AG09319 (cell line): Measurements from ENCODE around the gene C2CD2.

Source experiments
- DNase-seq: peaks from one replicate; pipeline ENCODE4 v3.0.0-alpha.2; 2010; ENCODE audit warnings: low read depth; ENCODE audit errors: extremely low read depth
- TF ChIP-seq, protein P1 (sequence below): IDR thresholded peaks from 2 replicates; pipeline ENCODE4 v1.5.1; 2011; ENCODE audit warnings: low read depth, mild to moderate bottlenecking, inconsistent platforms, low read length, moderate library complexity

C2CD2 gene

DNA sequence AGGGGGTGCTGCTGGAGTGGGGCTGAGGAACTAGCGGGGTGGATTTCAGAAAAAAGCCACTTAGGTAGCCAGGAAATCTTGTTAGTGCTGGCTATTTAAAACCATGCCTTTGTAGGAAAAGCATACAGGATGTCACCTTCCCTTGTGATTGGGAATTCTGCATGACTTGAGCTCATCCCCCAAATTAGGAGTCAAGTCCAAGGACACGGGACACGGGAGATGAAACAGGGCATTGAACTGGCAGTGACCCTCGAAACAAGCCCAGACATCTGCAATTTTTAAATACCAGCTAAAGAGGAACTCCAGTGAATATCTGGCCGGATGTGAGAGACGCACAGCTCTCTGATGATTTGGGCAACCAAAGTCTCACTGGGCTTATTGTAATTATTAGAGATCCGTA, 32.8 kb downstream of the C2CD2 start:
- no peak for DNase-seq
- TF ChIP-seq, protein P1, sequence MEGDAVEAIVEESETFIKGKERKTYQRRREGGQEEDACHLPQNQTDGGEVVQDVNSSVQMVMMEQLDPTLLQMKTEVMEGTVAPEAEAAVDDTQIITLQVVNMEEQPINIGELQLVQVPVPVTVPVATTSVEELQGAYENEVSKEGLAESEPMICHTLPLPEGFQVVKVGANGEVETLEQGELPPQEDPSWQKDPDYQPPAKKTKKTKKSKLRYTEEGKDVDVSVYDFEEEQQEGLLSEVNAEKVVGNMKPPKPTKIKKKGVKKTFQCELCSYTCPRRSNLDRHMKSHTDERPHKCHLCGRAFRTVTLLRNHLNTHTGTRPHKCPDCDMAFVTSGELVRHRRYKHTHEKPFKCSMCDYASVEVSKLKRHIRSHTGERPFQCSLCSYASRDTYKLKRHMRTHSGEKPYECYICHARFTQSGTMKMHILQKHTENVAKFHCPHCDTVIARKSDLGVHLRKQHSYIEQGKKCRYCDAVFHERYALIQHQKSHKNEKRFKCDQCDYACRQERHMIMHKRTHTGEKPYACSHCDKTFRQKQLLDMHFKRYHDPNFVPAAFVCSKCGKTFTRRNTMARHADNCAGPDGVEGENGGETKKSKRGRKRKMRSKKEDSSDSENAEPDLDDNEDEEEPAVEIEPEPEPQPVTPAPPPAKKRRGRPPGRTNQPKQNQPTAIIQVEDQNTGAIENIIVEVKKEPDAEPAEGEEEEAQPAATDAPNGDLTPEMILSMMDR: no peak

DNA sequence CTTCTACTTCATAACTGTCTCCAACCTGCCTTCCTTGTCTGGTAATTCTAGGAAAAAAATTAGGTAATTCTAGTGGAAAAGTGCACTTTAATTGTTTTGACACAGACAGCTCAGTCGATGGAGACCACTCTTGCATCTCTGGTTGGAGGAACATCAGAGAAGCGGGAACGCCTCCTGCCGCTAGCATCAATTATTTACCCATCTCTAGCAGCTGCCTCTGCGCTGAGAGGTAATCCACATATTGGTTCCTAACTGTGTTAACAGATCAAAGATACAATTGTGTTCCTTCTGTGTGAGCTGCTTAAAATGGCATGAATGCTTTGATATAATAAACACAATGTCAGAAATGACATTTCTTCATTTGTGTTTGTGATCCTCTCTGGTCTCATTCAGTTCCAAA, 33.3 kb downstream of the C2CD2 start:
- TF ChIP-seq, protein P1: no peak
- DNase-seq: no peak

DNA sequence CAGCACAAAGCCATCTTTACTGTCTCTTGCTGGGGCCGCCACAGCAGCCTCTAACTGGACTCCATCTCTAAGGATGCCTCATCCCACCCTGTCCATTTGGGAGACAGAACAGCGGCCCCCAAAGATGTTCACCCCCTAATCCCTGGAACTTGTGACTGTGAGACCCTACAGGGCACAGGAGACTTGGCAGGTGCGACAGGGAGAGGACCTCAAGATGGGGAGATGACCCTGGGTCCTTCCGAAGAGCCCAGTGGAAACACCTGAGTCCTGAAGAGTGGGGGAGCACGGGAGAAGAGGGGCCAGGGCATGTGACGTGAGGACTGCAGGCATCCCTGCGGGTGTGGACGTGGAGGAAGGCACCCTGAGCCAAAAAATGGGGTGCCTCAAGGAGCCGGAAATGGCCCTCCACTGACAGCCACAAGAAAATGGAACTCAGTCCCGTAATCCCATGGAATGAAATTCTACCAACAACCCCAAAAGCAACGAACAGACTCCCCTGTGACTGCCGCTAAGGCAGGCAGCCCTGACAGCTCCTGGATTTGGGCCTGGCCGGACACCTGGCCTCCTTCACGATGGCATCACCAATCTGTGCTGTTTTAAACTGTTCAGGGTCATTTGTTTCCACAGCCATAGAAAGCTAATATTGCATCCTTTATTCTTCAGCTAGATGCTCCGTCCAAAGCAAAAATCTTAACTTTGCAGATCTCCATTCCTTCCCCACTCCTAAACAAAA, 34.0 kb downstream of the C2CD2 start:
- no peak for DNase-seq
- TF ChIP-seq, protein P1: no peak

DNA sequence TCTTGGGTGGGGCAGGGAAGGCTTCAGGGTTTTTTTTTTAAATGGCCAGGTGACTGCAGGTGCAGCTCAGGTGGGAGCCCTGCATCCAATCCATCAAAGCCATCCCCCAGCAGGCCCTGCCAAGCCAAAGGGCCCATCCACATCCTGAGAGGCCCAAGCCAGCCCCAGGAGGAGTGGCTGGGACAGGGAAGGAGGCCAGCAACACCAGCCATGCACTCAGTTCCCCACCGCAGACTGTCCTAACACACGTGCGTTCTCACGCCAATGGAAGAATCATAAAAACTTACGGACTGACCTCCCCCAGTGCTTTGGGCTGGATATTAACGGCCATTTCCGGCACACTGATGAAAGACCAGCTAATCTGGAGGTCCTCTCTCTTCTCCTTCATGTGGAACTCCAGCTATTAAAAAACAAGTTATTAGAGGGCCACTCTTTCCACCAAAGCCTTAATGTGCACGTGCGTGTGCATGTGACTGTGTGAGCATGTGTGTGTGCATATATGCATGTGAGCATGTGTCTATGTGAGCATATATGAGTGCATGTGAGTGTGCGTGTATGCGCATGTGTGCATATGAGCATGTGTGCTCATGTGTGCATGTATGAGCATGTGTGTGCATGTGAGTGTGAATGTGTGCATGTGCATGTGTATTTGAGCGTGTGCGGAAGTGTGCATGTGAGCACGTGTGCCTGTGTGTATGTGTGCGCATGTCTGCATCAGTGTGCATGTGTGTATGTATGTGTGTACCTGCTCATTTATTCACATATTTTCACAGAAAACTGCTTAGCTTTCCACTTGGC, 35.1 kb downstream of the C2CD2 start:
- TF ChIP-seq, protein P1: no peak
- no peak for DNase-seq

DNA sequence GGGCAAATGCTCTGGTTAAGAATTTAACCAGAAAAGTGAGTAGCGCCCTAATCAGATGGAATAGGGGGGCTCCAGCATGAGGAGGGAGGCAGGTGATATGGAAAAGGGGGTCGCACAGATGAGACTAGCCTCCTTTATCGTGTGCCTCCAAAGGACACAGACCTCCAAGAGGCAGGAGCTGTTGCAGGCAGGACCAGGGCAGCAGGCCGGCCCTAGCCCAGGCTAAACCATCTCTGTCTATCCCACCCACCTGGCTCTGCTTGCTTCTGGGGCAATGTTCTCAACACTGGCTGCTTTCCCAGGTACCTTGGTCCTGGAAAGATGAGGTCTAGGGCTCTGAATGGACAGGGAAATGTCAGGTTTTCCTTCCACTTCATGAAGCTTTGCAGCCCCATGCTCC, 36.3 kb downstream of the C2CD2 start:
- no peak for DNase-seq
- TF ChIP-seq, protein P1: no peak

DNA sequence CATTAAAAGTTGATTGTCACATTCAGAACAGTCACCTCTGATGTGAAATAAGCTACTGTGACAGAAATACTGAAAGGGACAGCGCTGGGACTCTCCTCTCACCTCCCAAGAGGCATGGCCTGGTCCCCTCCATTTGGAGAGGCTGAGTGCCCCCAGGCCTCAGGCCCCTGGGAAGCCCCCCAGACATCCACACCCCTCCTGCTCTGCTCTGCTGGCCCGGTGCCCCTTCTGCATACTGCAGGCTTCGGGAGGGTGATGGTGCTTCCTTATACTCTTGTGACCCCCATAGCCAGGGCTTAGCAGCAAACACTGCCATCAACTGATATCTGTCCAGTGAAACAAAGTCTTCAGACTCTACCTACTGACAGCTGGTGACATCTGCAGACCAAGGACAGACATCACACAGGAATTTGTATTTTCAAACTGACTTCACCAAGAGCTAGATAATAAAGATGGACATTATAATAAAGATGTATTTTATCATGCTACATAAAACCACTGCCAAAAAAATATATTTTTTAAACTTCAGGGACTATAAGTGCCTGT, 36.9 kb downstream of the C2CD2 start:
- TF ChIP-seq, protein P1: no peak
- DNase-seq: no peak

DNA sequence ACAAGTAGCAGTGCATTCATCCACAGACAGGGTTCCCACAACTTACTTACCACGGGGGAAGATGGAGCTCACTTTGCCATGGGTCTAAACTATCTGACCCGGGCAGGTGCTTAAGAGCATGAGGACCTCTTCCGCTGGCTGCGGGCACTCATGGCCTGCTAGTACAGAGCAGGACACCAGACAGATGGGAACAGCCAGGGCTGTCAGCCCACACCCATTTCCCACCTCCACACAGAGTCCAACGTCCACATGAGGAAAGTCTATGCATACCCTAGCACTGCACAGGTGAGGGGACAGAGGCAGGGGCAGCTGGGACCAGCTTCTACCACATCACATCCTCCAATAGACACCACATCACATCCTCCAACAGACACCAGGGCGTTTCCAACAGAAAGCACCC, 38.9 kb downstream of the C2CD2 start:
- DNase-seq: no peak
- TF ChIP-seq, protein P1: no peak
